SK-N-MC (cell line): Measurements from ENCODE around the gene PCDHGB4.

Experiments
- EZH2 ChIP-seq: fragments of 200-600 bp; sonication (generic); IDR thresholded peaks from one replicate; pipeline ENCODE4 v1.6.1; 2017; ENCODE audit warnings: antibody characterized with exemption
- FOXP2 ChIP-seq: optimal IDR thresholded peaks from 2 replicates; pipeline ENCODE3; 2011; ENCODE audit warnings: mild to moderate bottlenecking, moderate library complexity; ENCODE audit not compliant: insufficient read depth; ENCODE audit errors: extremely low read length, control extremely low read depth
- POLR2AphosphoS5 ChIP-seq: IDR thresholded peaks from 2 replicates; pipeline ENCODE4 v1.6.1; 2012; ENCODE audit warnings: mild to moderate bottlenecking, low read depth, low read length, borderline replicate concordance

- TF ChIP-seq EZH2: no peak
- TF ChIP-seq FOXP2: no peak
- no peak for TF ChIP-seq POLR2AphosphoS5
These were observed 49.7 kb downstream of the PCDHGB4 start for GRCh38 chr5:141437221-141437620.
